SK-N-SH treated with all-trans-retinoic acid at 6 μM for 48 hours (cell line): ENCODE measurements around the gene FAM120A.

Experiments
- RARB ChIP-seq: fragments of 250-450 bp; sonication (Bioruptor Pico); IDR thresholded peaks from 2 replicates; pipeline ENCODE4 v1.8.0; 2021; ENCODE audit warnings: mild to moderate bottlenecking, moderate library complexity
- TF ChIP-seq, protein P1 (sequence below): fragments of 250-450 bp; sonication (Bioruptor Pico); IDR thresholded peaks from 2 replicates; pipeline ENCODE4 v1.8.0; 2021; ENCODE audit warnings: low read depth, mild to moderate bottlenecking, moderate library complexity, borderline replicate concordance
- TF ChIP-seq, protein P2 (sequence below): fragments of 250-450 bp; sonication (Bioruptor Pico); IDR thresholded peaks from 2 replicates; pipeline ENCODE4 v1.8.0; 2020; ENCODE audit warnings: mild to moderate bottlenecking, moderate library complexity, borderline replicate concordance

DNA sequence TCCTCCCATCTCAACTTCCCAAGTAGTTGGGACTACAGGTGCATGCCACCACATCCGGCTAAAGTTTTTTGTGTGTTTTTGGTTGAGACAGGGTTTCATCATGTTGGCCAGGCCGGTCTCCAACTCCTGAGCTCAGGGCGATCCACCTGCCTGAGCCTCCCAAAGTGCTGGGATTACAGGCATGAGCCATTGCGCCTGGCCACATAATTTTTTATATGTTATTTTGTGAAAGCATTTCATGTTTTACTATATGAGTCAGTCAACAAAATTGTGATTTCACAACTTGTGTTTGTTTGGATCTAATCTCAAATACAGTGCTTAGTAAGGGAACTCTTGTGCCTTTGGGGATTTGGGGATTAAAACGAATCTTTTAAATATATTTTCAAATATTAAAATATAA, 21.9 kb downstream of the FAM120A start:
- TF ChIP-seq, protein P1, sequence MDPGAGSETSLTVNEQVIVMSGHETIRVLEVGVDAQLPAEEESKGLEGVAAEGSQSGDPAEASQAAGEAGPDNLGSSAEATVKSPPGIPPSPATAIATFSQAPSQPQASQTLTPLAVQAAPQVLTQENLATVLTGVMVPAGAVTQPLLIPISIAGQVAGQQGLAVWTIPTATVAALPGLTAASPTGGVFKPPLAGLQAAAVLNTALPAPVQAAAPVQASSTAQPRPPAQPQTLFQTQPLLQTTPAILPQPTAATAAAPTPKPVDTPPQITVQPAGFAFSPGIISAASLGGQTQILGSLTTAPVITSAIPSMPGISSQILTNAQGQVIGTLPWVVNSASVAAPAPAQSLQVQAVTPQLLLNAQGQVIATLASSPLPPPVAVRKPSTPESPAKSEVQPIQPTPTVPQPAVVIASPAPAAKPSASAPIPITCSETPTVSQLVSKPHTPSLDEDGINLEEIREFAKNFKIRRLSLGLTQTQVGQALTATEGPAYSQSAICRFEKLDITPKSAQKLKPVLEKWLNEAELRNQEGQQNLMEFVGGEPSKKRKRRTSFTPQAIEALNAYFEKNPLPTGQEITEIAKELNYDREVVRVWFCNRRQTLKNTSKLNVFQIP (CRISPR knock-in tag): no peak
- TF ChIP-seq, protein P2, sequence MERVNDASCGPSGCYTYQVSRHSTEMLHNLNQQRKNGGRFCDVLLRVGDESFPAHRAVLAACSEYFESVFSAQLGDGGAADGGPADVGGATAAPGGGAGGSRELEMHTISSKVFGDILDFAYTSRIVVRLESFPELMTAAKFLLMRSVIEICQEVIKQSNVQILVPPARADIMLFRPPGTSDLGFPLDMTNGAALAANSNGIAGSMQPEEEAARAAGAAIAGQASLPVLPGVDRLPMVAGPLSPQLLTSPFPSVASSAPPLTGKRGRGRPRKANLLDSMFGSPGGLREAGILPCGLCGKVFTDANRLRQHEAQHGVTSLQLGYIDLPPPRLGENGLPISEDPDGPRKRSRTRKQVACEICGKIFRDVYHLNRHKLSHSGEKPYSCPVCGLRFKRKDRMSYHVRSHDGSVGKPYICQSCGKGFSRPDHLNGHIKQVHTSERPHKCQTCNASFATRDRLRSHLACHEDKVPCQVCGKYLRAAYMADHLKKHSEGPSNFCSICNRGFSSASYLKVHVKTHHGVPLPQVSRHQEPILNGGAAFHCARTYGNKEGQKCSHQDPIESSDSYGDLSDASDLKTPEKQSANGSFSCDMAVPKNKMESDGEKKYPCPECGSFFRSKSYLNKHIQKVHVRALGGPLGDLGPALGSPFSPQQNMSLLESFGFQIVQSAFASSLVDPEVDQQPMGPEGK (CRISPR knock-in tag): no peak
- no peak for TF ChIP-seq RARB (CRISPR knock-in tag)
